Mesodermal cell (in vitro differentiated cells): ENCODE measurements around the gene CSTF3.

Experiments used
- H3K27ac ChIP-seq: 2 replicates; pipeline ENCODE4 v1.7.0; 2013; ENCODE audit warnings: mild to moderate bottlenecking, low read depth, low read length, moderate library complexity; ENCODE audit not compliant: severe bottlenecking
- H3K36me3 ChIP-seq: 2 replicates; pipeline ENCODE4 v1.7.1; 2013; ENCODE audit warnings: mild to moderate bottlenecking, low read length, moderate library complexity; ENCODE audit not compliant: control insufficient read depth, insufficient read depth
- H3K4me1 ChIP-seq: one replicate; pipeline ENCODE4 v1.7.1; 2013; ENCODE audit warnings: mild to moderate bottlenecking, low read length; ENCODE audit not compliant: insufficient read depth, control insufficient read depth, poor library complexity, severe bottlenecking
- H3K4me3 ChIP-seq: 2 replicates; pipeline ENCODE4 v1.7.0; 2013; ENCODE audit warnings: low read length, control low read depth, mild to moderate bottlenecking; ENCODE audit not compliant: insufficient read depth, poor library complexity, severe bottlenecking; ENCODE audit errors: extremely low read depth
- H3K9me3 ChIP-seq: 2 replicates; pipeline ENCODE4 v1.7.1; 2013; ENCODE audit warnings: mild to moderate bottlenecking, low read length, moderate library complexity; ENCODE audit not compliant: control insufficient read depth
- WGBS, 2 experiments: methylation state at CpG; one replicate each; pipeline ENCODE4 v1.1.5; 2013; ENCODE audit warnings: missing lambda C conversion rate in 2 of 2; ENCODE audit not compliant: insufficient coverage in 2 of 2; 5-methylcytosine and 5-hydroxymethylcytosine counted together

Gene CSTF3

GRCh38 chr11:33083918-33084317, 77.4 kb downstream of the CSTF3 start:
- Histone ChIP-seq H3K36me3 (peaks cover 75% of the 10 kb centered on the region), H3K4me1 (no peaks in the 10 kb centered on the region), H3K4me3 (no peak overlapping the region), H3K9me3 (no peaks in the 10 kb centered on the region), H3K27ac (no peak overlapping the region)
- 83% methylated on average over 1 of the region's 1 CpG; no CpG with 5 or more reads in 1 of the 2 experiments for WGBS, 2 experiments

GRCh38 chr11:33072465-33072864, 88.8 kb downstream of the CSTF3 start:
- peaks cover 84% of the 10 kb centered on the region for H3K36me3 ChIP-seq
- H3K4me1 ChIP-seq, result no peaks in the 10 kb centered on the region
- WGBS, 2 experiments, result 89 to 96% methylated on average over 5 to 8 of the region's 8 CpGs
- H3K9me3 ChIP-seq, result no peaks in the 10 kb centered on the region
- no peak overlapping the region for H3K27ac ChIP-seq
- H3K4me3 ChIP-seq, result no peak overlapping the region

GRCh38 chr11:33068611-33069340, 92.5 kb downstream of the CSTF3 start:
- Histone ChIP-seq H3K9me3 (no peaks in the 10 kb centered on the region), H3K4me1 (peaks cover 6% of the 10 kb centered on the region), H3K36me3 (peaks cover 69% of the 10 kb centered on the region), H3K4me3 (no peak overlapping the region), H3K27ac (no peak overlapping the region)
- WGBS, 2 experiments, result 95 to 97% methylated on average over 11 to 12 of the region's 17 CpGs

- H3K36me3 ChIP-seq, result peaks cover 65% of the 10 kb centered on the region
- no peak overlapping the region for H3K27ac ChIP-seq
- no peaks in the 10 kb centered on the region for H3K9me3 ChIP-seq
- H3K4me3 ChIP-seq, result no peak overlapping the region
- WGBS, 2 experiments, result 94 to 95% methylated on average over 3 of the region's 3 CpGs
- peaks cover 13% of the 10 kb centered on the region for H3K4me1 ChIP-seq
Measured at GRCh38 chr11:33067294-33067693, 94.0 kb downstream of the CSTF3 start.

- 71 to 79% methylated on average over 16 to 20 of the region's 22 CpGs for WGBS, 2 experiments
- H3K36me3 ChIP-seq, result peaks cover 54% of the 10 kb centered on the region
Measured at GRCh38 chr11:33065445-33066178, 95.7 kb downstream of the CSTF3 start.

GRCh38 chr11:33064866-33065265, 96.4 kb downstream of the CSTF3 start:
- Histone ChIP-seq H3K4me1 (peaks cover 30% of the 10 kb centered on the region), H3K9me3 (no peaks in the 10 kb centered on the region), H3K36me3 (peaks cover 56% of the 10 kb centered on the region), H3K27ac (no peak overlapping the region), H3K4me3 (no peak overlapping the region)
- 83 to 93% methylated on average over 3 of the region's 5 CpGs for WGBS, 2 experiments

More at GRCh38 chr11:33065445-33066178, 95.7 kb downstream of the CSTF3 start:
- H3K4me1 ChIP-seq, result peaks cover 24% of the 10 kb centered on the region
- H3K4me3 ChIP-seq, result no peak overlapping the region
- no peak overlapping the region for H3K27ac ChIP-seq
- no peaks in the 10 kb centered on the region for H3K9me3 ChIP-seq

- no peak overlapping the region for H3K27ac ChIP-seq
- H3K9me3 ChIP-seq, result no peaks in the 10 kb centered on the region
- H3K36me3 ChIP-seq, result peaks cover 52% of the 10 kb centered on the region
- H3K4me3 ChIP-seq, result no peak overlapping the region
- H3K4me1 ChIP-seq, result peaks cover 30% of the 10 kb centered on the region
- WGBS, 2 experiments, result 77 to 96% methylated on average over 5 to 10 of the region's 11 CpGs
Measured at GRCh38 chr11:33064033-33064825, 97.1 kb downstream of the CSTF3 start.

GRCh38 chr11:33063326-33063881, 97.9 kb downstream of the CSTF3 start:
- H3K9me3 ChIP-seq, result no peaks in the 10 kb centered on the region
- no peak overlapping the region for H3K4me3 ChIP-seq
- peaks cover 30% of the 10 kb centered on the region for H3K4me1 ChIP-seq
- peaks cover 51% of the 10 kb centered on the region for H3K36me3 ChIP-seq
- WGBS, 2 experiments, result 100% methylated on average over 1 of the region's 3 CpGs
- H3K27ac ChIP-seq, result no peak overlapping the region

GRCh38 chr11:33062137-33062536, 99.1 kb downstream of the CSTF3 start:
- Histone ChIP-seq H3K4me1 (peaks cover 30% of the 10 kb centered on the region), H3K9me3 (no peaks in the 10 kb centered on the region), H3K36me3 (peaks cover 54% of the 10 kb centered on the region), H3K4me3 (no peak overlapping the region), H3K27ac (no peak overlapping the region)
- WGBS, 2 experiments, result 95 to 100% methylated on average over 3 to 4 of the region's 5 CpGs

GRCh38 chr11:33060271-33060670, 101.0 kb downstream of the CSTF3 start:
- Histone ChIP-seq H3K36me3 (peaks cover 45% of the 10 kb centered on the region), H3K27ac (no peak overlapping the region), H3K9me3 (no peaks in the 10 kb centered on the region), H3K4me1 (peaks cover 30% of the 10 kb centered on the region), H3K4me3 (no peak overlapping the region)
- 100% methylated on average over 1 to 2 of the region's 3 CpGs for WGBS, 2 experiments
